Peyer's patch (tissue), 4 donors: ENCODE results near the gene TSPAN14.

Experiments used
- CTCF ChIP-seq, 6 experiments: fragments of 450-650 bp in 4 of 6; fragments of 200-600 bp in 2 of 6; sonication (generic) in 1 of 6; IDR thresholded peaks; one replicate each; pipeline ENCODE4 v1.5.1; 2017 to 2019; ENCODE audit warnings: antibody characterized with exemption in 6 of 6, mild to moderate bottlenecking in 3 of 6, moderate library complexity in 1 of 6
- POLR2A ChIP-seq, 2 donors: fragments of 450-650 bp; IDR thresholded peaks; one replicate each; pipeline ENCODE4 v1.5.1; 2017; ENCODE audit warnings: antibody characterized with exemption in 2 of 2, mild to moderate bottlenecking in 2 of 2, moderate library complexity in 2 of 2

- TF ChIP-seq CTCF (IDR thresholded peaks at IDR 0.05) (no peak), POLR2A (IDR thresholded peaks at IDR 0.05) (no peak)
These were observed 125.9 kb downstream of the TSPAN14 start for GRCh38 chr10:80579849-80580637.
